ENCODE results near the gene KLF11.

- TF ChIP-seq POLR2A (IDR thresholded peaks at IDR 0.05; ENCODE audit: low read length): no peak
- TF ChIP-seq GATA1 (IDR thresholded peaks at IDR 0.05; ENCODE audit: low read depth, low read length): no peak
These were observed 35.2 kb upstream of the KLF11 start for GRCh38 chr2:10007921-10008808.
